Uterus (tissue), 4 donors: ENCODE data around the gene TMC4. TPM values are rescaled to one million over a fixed set of nuclear protein-coding genes. Genes with fewer than 3 reads are reported as not detected.
"Not testable (repeated sequence)": the region's sequence is repeated elsewhere in the genome, so short reads cannot be mapped to it uniquely, and the experiment has no call there.

Experiments
- DNase-seq, 2 donors: peaks; one replicate each; pipeline ENCODE4 v3.0.0-alpha.2; 2019 to 2020
- H3K27ac ChIP-seq, 2 donors: fragments of 200-600 bp; sonication (generic); 1 replicate in 1 of 2; 2 replicates in 1 of 2; pipeline ENCODE4 v1.5.1; 2016 to 2018
- H3K27me3 ChIP-seq, 2 donors: fragments of 200-600 bp; sonication (generic); one replicate each; pipeline ENCODE4 v1.5.1; 2018 to 2019; ENCODE audit warnings: control low read depth in 1 of 2
- H3K36me3 ChIP-seq, 2 donors: fragments of 200-600 bp; sonication (generic); one replicate each; pipeline ENCODE4 v1.5.1; 2019; ENCODE audit warnings: control low read depth in 1 of 2
- H3K4me1 ChIP-seq, 2 donors: fragments of 200-600 bp; sonication (generic); one replicate each; pipeline ENCODE4 v1.5.1; 2018 to 2019; ENCODE audit warnings: control low read depth in 1 of 2
- H3K4me3 ChIP-seq, 2 donors: fragments of 200-600 bp; sonication (generic); 1 replicate in 1 of 2; 2 replicates in 1 of 2; pipeline ENCODE4 v1.5.1; 2018 to 2019; ENCODE audit warnings: mild to moderate bottlenecking in 1 of 2
- H3K9me3 ChIP-seq, 2 donors: fragments of 200-600 bp; sonication (generic); one replicate each; pipeline ENCODE4 v1.5.1; 2019; ENCODE audit warnings: control low read depth in 1 of 2
- CTCF ChIP-seq, 4 experiments: fragments of 200-600 bp in 2 of 4; fragments of 450-650 bp in 2 of 4; sonication (generic) in 2 of 4; IDR thresholded peaks; one replicate each; pipeline ENCODE4 v1.5.1; 2016 to 2019; ENCODE audit warnings: antibody characterized with exemption in 4 of 4, mild to moderate bottlenecking in 2 of 4, moderate library complexity in 1 of 4
- POLR2A ChIP-seq, 2 donors: fragments of 450-650 bp; IDR thresholded peaks; one replicate each; pipeline ENCODE4 v1.6.1; 2016; ENCODE audit warnings: antibody characterized with exemption in 2 of 2, mild to moderate bottlenecking in 1 of 2, moderate library complexity in 1 of 2
- intact Hi-C: fragments of 100-400 bp; cut with DNase I; formaldehyde crosslinking; loops from one replicate; pipeline ENCODE4 v1.15.1; 2023; ENCODE audit warnings: low total_unique reads
- total RNA-seq, 4 donors: library from RNA; depleted of rRNA in 3 of 4; stranded (reverse); fragments of >200 nt in 3 of 4; gene quantifications; one replicate each; pipeline versions ENCODE4 v1.1.0 to v1.2.4, GENCODE V29; 2014 to 2023
- donor health status: DM: yes; HTN: yes; CAD: no.

Gene TMC4
- total RNA-seq, 4 donors from 2014 or later: 1.3 to 31.0 (median 3.0) TPM; not detected in 1

DNA sequence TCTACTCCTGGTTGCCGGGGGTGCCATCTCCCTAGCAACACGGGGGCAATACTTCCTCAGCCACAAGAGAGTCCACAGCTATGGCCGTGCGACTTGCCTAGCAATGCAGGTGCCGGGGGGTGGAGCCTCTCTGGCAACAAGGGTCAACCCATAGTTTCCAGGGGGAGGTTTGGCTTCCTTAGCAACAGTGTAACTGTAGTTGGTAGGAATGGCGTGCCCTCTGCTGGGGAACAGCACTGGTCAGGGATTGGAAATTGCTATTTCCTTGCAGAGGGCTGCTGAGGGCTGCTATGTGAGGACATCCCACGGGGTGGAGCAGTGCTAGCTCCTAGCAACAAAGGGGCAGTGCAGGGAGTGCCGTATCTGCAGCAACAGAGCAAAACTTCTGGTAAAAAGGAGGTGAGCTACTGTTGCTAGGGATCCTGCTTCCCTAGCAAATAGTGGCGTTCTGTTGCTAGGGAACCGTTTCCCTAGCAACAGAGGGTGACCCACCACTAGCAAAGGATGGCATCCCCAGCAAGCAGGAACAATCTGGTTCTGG lies 7.0 kb upstream of the TMC4 start:
- TF ChIP-seq POLR2A (IDR thresholded peaks at IDR 0.05) (no peak), CTCF (IDR thresholded peaks at IDR 0.05) (no peak)
- Histone ChIP-seq H3K9me3 (no peaks in the 10 kb centered on the region), H3K36me3 (no peaks in the 10 kb centered on the region), H3K4me1 (no peaks in the 10 kb centered on the region), H3K27ac (no peak overlapping the region), H3K27me3 (no peaks in the 10 kb centered on the region), H3K4me3 (no peak overlapping the region)
- intact Hi-C loops: no loop called here
- no peak for DNase-seq

GRCh38 chr19:54179262-54179852 lies 6.4 kb upstream of the TMC4 start:
- Histone ChIP-seq H3K9me3 (no peaks in the 10 kb centered on the region), H3K4me1 (no peaks in the 10 kb centered on the region), H3K27me3 (no peaks in the 10 kb centered on the region), H3K36me3 (no peaks in the 10 kb centered on the region), H3K27ac (no peak overlapping the region), H3K4me3 (no peak overlapping the region)
- intact Hi-C loops: no loop called here
- TF ChIP-seq CTCF (IDR thresholded peaks at IDR 0.05): no peak
- no peak for TF ChIP-seq POLR2A (IDR thresholded peaks at IDR 0.05)
- no peak for DNase-seq

GRCh38 chr19:54178581-54179261 lies 5.8 kb upstream of the TMC4 start:
- DNase-seq: no peak
- intact Hi-C loops: no loop called here
- H3K36me3 ChIP-seq: no peaks in the 10 kb centered on the region

DNA sequence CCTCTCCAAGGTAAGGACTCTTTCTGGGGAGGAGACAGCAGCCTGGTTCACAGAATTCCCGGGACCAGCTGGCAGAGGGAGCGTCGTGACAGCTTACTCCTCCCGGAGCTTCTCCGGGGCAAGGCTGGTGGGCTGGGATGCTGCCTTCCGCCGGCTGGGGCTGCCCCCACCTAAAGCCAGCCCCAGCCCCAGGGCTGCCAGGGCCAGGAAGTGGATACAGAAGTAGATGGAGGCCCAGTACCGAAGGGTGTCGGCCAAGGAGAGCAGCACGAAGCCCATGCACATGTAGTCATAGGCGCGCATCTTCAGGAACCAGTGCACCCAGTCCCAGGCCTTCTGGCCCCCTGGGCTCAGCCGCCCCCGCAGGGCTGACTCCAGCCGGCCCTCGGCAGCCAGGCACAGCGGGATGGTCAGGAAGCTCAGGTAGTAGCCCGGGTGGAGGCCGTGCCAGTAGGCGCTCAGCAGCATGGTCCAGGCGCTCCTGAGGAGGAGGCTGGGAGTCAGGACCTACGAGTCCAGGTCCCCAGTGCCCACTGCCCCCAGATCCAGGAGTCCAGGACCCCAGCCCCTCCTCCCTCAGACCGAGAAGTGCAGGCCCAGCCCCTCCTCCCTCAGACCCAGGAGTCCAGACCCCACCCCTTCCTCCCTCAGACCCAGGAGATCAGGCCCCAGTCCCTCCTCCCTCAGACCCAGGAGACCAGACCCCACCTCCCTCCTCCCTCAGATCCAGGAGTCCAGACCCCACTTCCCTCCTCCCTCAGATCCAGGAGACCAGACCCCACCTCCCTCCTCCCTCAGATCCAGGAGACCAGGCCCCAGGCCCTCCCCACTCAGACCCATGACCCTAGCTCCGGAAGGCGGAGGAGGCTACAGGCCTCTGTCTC lies 1.2 kb upstream of the TMC4 start:
- Histone ChIP-seq H3K27ac (no peak overlapping the region), H3K4me3 (no peak overlapping the region), H3K9me3 (no peaks in the 10 kb centered on the region), H3K4me1 (no peaks in the 10 kb centered on the region), H3K36me3 (no peaks in the 10 kb centered on the region), H3K27me3 (no peaks in the 10 kb centered on the region)
- no peak for DNase-seq
- intact Hi-C loops: loop anchor here (5.0 kb wide), 1 partner anchor 53 kb away; no protein-coding TSS in a partner anchor
- TF ChIP-seq POLR2A (IDR thresholded peaks at IDR 0.05): no peak

More at GRCh38 chr19:54178581-54179261, 5.8 kb upstream of the TMC4 start:
- Histone ChIP-seq H3K27ac (no peak overlapping the region), H3K4me3 (no peak overlapping the region), H3K9me3 (no peaks in the 10 kb centered on the region), H3K27me3 (no peaks in the 10 kb centered on the region), H3K4me1 (no peaks in the 10 kb centered on the region)
- TF ChIP-seq CTCF (IDR thresholded peaks at IDR 0.05): no peak
- TF ChIP-seq POLR2A (IDR thresholded peaks at IDR 0.05): no peak

DNA sequence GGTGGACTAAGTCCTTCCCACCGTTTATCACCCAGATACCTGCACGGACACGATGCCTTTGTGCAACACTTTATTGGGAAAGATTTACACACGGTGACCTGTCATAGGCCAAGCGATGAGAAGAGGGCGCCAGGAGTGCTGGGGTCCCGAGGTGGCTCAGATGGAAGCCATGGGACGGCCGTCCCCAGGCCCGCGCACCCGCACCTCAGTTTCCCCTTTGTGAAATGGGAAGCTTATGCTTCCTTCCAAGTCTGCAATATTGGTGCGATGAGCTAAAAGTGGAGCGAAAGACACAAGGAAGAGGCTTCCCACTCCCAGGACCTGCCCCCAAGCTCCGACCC lies 369 bp upstream of the TMC4 start:
- no peak for TF ChIP-seq POLR2A (IDR thresholded peaks at IDR 0.05)
- no peak for TF ChIP-seq CTCF (IDR thresholded peaks at IDR 0.05)
- no peak overlapping the region for H3K27ac ChIP-seq

GRCh38 chr19:54171736-54172431 lies 1.1 kb downstream of the TMC4 start:
- not testable (repeated sequence) for H3K4me3 ChIP-seq, H3K27ac ChIP-seq, H3K9me3 ChIP-seq, H3K36me3 ChIP-seq, H3K27me3 ChIP-seq, H3K4me1 ChIP-seq, DNase-seq
- intact Hi-C loops: loop anchor here (5.0 kb wide), 1 partner anchor 55 kb away; no protein-coding TSS in a partner anchor

More for the DNA sequence above, 369 bp upstream of the TMC4 start:
- H3K9me3 ChIP-seq: no peaks in the 10 kb centered on the region
- no peaks in the 10 kb centered on the region for H3K27me3 ChIP-seq
- H3K4me3 ChIP-seq: no peak overlapping the region
- intact Hi-C loops: loop anchor here (5.0 kb wide), 1 partner anchor 54 kb away; no protein-coding TSS in a partner anchor
- DNase-seq: no peak
- no peaks in the 10 kb centered on the region for H3K36me3 ChIP-seq
- H3K4me1 ChIP-seq: no peaks in the 10 kb centered on the region
